Cerebellar nuclear complex (tissue), 1 donor: ENCODE results near the gene CAPN8.

Experiments used
- DNase-seq, 2 experiments: peaks; one replicate each; lab custom pipeline; 2025; lab: John Stamatoyannopoulos, UW

The CAPN8 gene

GRCh38 chr1:223617323-223618070 is 48.0 kb downstream of the CAPN8 start:
- no peak for DNase-seq

DNA sequence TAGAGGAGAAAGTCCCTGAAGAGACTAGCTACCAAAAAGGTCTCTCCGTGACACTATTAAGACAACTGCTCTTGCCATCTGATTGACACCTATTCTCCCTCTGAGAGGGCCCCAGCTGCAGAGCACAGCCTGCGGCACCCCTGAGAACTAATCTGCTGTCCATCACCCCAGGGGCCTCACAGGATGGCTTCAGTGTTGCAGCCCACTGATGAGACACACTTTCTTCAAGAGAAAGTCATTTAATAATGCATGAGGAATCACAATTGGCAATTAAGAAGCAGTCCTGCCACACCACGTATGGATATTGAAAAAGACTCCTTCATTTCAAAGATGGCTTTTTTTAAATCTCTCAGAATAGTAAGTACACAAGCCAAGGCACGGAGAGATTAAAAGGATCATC is 48.9 kb downstream of the CAPN8 start:
- no peak for DNase-seq

- no peak for DNase-seq
Measured at GRCh38 chr1:223611936-223612335, 53.6 kb downstream of the CAPN8 start.

DNA sequence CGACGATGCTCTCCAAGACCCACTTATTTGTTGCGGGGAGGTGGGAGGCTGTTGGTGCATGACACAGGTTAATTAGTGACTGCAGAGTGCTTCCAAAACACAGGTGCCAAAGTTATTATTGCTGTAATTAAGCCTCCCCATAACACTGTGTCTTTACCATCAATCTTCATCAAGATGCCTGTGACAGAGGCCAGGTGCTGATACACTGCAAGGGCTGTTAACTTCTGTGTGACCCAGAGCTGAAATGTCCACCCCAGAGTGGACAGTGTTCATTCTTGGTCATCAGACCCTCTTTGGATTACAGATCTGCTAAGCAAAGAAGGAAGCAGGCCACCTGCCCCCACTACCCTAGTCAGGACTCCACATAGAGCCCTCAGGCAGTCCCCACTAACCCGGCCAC is 55.5 kb downstream of the CAPN8 start:
- no peak for DNase-seq

- no peak for DNase-seq
Measured at GRCh38 chr1:223609066-223609465, 56.4 kb downstream of the CAPN8 start.

GRCh38 chr1:223558512-223558911 is 107.0 kb downstream of the CAPN8 start:
- DNase-seq: no peak

DNA sequence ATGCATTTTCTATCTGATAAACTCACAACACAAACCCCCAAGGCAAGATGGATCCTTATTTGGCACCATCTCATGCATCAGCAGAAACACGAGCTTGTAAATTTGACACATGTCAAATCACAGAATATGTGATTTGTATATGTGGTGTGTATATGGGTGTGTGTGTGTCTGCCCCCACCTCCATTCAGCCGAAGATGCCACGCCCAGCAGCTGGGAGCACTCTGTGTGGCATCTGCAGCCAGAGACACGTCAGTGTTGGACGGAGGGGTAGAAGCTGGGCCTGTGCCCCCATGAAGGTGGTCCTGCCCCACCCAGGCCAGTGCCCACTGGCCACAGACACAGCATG is 108.4 kb downstream of the CAPN8 start:
- no peak for DNase-seq

- no peak for DNase-seq
Measured at GRCh38 chr1:223556414-223557129, 108.9 kb downstream of the CAPN8 start.

DNA sequence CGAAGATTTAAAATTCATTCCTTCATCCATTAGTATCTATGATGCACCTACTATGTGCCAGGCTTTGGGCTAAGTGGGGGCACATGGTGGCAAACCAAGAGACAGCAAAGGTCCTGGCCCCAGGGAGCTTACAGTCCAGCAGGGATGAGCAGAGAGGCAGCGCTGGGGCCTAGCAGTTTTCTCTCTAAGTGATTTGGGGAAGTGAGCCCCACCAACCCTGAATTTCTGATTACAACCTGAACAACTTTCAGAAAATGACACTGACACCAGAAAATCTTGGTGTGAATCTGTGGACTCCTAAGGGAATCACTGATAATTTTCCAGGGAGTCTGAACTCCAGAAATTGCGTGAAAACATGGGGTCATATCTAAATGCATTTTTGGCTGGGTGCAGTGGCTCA is 111.5 kb downstream of the CAPN8 start:
- no peak for DNase-seq

- no peak for DNase-seq
Measured at GRCh38 chr1:223551610-223552009, 113.9 kb downstream of the CAPN8 start.

DNA sequence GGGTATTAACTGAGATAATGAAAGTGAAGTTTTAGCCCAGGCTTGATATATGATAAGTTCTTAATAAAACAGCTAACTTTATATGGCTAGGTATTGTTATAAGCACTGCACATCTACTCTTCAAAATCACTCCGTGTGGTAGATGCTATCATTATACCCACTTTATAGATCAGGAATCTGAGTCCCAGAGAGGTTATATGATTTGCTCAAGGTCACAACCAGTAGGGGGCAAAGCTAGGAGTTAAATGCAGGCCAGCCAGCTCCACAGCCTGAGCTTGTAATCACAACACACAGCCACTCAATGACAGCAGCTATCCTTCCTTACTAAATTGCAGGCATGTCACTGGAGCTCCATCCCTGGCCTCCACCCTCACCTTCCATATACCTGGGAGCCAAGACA is 115.8 kb downstream of the CAPN8 start:
- DNase-seq: no peak

GRCh38 chr1:223547316-223548114 is 118.0 kb downstream of the CAPN8 start:
- no peak for DNase-seq

DNA sequence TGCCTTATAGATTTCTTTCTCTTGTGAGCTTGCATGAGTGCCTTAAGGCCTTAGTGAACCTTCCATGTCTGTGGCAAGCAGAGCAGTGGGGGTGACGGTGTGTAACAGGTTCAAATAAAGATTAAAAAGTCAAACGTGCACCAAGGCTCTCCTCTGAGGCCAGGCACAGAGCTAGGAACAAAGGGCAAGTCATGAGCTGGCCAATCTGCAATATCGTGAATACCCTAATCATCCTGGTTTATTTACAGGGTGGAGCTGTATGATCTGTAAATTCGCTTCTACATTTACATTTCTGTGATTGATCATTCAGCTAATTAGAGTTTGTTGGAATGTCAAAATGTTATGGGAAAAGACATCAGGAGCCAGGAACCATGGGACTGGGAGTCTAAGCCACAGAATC is 120.2 kb downstream of the CAPN8 start:
- DNase-seq: no peak

- no peak for DNase-seq
Measured at GRCh38 chr1:223543560-223543959, 121.9 kb downstream of the CAPN8 start.

DNA sequence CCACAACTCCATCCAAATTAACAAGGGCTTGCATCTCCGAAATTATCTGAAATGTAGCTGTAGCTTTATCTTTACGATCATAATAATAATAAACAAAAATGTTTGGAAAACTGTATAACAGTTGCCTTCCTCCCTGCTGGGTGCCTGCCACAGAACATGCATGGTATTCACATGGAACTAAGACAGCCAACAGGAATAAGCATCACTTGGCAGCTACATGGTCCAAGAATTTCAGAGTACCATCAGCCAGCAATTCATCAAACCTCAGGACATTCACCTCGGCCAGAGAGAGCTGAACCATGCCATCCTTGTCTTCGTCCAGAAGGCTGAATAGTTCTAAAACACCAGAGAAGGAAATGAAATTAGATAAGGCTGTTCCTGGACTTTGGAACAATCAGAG is 122.7 kb downstream of the CAPN8 start:
- no peak for DNase-seq

- DNase-seq: no peak
Measured at GRCh38 chr1:223540485-223541106, 124.9 kb downstream of the CAPN8 start.

DNA sequence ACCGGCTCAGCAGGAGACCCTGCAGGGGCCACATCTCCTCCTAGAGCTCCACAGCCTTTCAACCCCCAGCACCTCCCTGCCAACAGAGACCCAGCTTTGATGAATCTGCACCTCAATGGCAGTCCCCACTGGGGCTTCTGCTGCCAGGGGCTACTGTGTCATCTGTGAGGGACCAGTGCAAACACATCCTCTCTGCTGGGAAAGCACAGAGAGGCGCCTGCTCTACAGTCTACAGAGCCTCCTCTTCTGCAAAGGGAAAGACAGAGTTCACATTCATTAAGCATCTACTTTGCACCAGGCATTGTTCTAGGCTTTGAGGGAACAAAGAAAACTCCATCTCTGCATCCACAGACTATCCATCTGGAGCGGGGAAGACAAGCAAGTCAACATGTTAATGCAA is 125.8 kb downstream of the CAPN8 start:
- DNase-seq: no peak

DNA sequence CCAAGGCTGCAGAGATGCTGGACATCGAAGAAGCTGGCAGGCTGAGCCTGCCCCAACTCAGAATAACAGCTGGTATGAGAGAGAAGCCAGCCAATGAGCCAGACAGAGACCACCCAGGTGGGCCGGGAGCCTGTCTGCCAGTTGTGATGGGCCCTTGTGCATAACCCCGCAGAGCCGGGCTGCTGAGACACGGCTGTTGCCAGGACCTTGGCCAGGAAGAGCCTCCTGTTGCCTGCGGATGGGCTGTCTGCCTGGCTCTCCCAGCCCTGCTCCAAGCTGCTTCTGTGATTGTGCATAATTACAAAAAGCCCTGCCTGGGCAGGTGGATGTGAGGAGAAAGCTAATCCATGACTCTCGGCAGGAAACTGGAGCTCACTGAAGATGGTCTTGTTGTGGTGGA is 126.5 kb downstream of the CAPN8 start:
- peak in 1 of 2 experiments; percentile 55 for DNase-seq

DNA sequence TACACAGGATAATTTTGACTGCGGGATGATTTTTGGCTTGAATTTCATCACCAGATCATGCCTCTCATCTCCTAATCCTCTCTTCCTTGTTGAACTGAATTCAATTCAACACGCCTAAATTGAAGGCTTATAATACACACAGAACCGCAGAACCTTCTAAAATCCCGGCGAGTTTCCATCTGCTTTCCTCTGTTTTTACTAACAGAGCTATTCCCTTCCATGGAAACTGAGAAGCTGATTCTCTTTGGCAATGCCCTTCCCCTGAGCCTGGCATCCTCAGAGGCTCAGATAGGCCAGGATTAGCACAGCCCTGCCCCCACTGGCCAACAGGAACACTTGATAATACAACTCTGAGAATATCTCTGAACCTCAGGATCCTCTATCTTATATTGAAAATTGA is 130.2 kb downstream of the CAPN8 start:
- DNase-seq: peak; percentile 24 to 84

GRCh38 chr1:223534677-223535076 is 130.8 kb downstream of the CAPN8 start:
- DNase-seq: no peak

DNA sequence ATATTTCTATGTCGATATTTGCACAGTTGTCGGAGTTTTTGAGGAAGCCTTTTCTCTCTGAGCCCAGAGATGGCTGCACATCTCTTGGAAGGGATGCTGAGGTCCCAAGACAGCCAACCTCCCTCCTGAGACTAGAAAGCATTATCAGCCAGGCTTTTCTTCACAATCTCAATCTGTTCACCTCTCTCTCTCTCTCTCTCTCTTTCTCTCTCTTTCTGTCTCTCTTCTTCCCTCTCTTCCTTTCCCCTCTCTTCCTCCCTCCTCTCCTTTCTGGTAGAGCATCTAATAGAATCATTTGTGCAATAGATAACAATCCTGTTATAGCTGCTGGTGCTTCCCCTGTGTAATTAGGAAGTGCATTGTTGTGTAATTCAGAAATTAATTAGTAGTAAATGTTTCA is 131.8 kb downstream of the CAPN8 start:
- DNase-seq: no peak

DNA sequence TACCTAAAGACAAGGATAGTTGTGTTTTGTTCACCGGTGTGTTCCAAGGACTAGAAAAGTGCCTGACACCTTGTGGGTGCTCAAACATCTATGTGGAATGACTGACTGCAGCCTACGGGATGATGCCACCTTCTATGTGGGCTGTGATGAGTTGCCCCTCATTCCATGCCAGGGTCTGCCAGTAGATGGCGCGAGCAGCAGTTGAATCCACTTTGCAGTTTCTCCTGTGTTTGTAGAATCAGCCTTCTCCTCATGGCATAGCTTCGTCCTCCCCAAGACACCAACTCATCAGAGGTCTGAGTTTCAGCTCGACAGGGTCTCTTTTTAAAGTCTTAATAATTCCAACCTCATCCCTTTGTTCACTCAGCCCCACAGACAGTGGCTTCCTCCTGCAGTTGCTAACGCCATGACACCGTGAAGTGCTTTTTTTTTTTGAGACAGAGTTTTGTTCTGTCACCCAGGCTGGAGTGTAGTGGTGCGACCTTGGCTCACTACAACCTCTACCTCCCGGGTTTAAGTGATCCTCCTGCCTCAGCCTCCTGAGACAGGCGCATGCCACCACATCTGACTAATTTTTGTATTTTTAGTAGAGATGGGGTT is 133.7 kb downstream of the CAPN8 start:
- DNase-seq: no peak
